Measurements from ENCODE around the gene C2CD5. TPM values are rescaled to one million over a fixed set of nuclear protein-coding genes. Genes with fewer than 3 reads are reported as not detected.

Gene C2CD5
- total and polyA plus RNA-seq, 9 donors, result 19.6 to 41.3 (median 32.9) TPM

DNA sequence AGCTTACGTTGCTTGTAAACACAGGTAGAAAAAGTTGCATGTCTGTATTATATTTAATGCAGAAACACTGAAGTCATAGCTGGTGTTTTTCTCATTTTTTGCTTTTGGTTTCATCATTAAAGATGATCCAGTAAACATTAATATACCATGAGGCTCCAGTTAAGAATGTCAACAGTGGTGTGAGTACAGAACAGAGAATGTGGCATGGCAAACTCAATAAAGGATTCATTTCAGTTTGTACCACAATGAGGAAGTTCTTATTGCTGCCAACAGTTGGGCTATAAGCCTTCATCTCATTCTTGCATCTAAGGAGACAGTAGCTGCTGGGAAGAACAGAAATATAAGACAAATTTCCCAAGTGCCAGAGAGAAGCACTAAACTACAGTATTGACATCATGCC is 137.7 kb downstream of the C2CD5 start:
- DNase-seq, result no peak
- no peaks in the 10 kb centered on the region for H3K9me3 ChIP-seq
- TF ChIP-seq, protein P1, sequence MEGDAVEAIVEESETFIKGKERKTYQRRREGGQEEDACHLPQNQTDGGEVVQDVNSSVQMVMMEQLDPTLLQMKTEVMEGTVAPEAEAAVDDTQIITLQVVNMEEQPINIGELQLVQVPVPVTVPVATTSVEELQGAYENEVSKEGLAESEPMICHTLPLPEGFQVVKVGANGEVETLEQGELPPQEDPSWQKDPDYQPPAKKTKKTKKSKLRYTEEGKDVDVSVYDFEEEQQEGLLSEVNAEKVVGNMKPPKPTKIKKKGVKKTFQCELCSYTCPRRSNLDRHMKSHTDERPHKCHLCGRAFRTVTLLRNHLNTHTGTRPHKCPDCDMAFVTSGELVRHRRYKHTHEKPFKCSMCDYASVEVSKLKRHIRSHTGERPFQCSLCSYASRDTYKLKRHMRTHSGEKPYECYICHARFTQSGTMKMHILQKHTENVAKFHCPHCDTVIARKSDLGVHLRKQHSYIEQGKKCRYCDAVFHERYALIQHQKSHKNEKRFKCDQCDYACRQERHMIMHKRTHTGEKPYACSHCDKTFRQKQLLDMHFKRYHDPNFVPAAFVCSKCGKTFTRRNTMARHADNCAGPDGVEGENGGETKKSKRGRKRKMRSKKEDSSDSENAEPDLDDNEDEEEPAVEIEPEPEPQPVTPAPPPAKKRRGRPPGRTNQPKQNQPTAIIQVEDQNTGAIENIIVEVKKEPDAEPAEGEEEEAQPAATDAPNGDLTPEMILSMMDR (IDR thresholded peaks at IDR 0.05), result no peak
- TF ChIP-seq POLR2A (IDR thresholded peaks at IDR 0.05), result no peak
- TF ChIP-seq EP300 (IDR thresholded peaks at IDR 0.05), result no peak
- H3K27me3 ChIP-seq, result no peaks in the 10 kb centered on the region
- no peak overlapping the region for H3K4me3 ChIP-seq
- no peak overlapping the region for H3K27ac ChIP-seq
- no peaks in the 10 kb centered on the region for H3K36me3 ChIP-seq
- H3K4me1 ChIP-seq (ENCODE audit: insufficient read depth), result peaks cover 4% of the 10 kb centered on the region
- intact Hi-C loops (cut with DNase I), result no loop called here
- 89 to 97% (median 91%) methylated on average over 1 of the region's 1 CpG for WGBS, 3 donors

DNA sequence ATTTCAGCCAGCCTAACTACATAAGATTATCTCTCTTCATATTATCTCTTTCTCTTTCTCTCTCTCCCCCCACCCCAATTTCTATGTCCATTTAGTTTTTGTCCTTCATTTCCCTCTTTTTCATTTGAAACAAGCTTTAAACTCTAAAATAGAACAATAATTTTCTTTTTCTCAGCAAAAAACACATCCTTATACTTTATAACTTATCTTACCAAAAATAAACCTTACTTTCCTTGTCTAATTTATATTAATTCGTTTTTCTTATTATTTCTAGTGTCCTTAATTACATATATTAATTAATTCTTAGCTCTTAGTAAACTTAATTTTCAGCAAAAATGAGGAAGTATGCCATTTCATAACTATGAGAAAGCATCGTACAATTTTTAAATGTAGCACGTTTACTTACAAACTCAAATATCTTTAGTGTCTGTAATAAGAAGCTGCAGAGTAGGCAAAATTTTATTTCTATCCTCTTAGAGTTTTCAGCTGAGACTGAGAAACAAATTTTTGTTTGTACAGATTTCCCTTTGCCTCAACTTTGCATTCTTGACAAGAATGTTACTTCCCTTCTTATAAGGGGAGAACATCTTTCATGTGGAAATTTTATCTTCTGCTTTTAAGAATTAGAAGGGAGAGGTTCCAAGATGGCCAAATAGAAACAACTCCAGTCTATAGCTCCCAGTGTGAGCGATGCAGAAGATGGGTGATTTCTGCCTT is 144.7 kb downstream of the C2CD5 start:
- TF ChIP-seq POLR2A (IDR thresholded peaks at IDR 0.05), result no peak
- no peak for TF ChIP-seq EP300 (IDR thresholded peaks at IDR 0.05)
- TF ChIP-seq, protein P1 (IDR thresholded peaks at IDR 0.05), result no peak
- Histone ChIP-seq H3K9me3 (no peaks in the 10 kb centered on the region), H3K27ac (no peak overlapping the region), H3K4me1 (ENCODE audit: insufficient read depth) (no peaks in the 10 kb centered on the region), H3K36me3 (no peaks in the 10 kb centered on the region), H3K4me3 (no peak overlapping the region), H3K27me3 (no peaks in the 10 kb centered on the region)
- no peak for DNase-seq
- intact Hi-C loops (cut with DNase I), result no loop called here
- WGBS, 3 donors, result 73 to 77% (median 76%) methylated on average over 4 of the region's 4 CpGs

Other genes starting within 250 kb of the C2CD5 start
- 1 to 10 TPM in 6 of 7 donors, under 1 TPM in 1; 0.69 to 4.8 (median 4.1) TPM for gene ST8SIA1, start 209.8 kb downstream of the C2CD5 start, total RNA-seq
- 10 to 100 TPM in 1 of 2 donors, 1 to 10 TPM in 1; 2.0 to 18.1 TPM for gene ST8SIA1, start 209.8 kb downstream of the C2CD5 start, polyA plus RNA-seq
- gene ETNK1, start 80.6 kb upstream of the C2CD5 start, total RNA-seq, result 10 to 100 TPM; 27.4 to 50.6 (median 42.0) TPM
- gene ETNK1, start 80.6 kb upstream of the C2CD5 start, polyA plus RNA-seq, result 10 to 100 TPM; 11.9 to 19.3 TPM